Fibroblast of peridontal ligament (primary cell): ENCODE measurements around the gene PHLDA2.
A peak's percentile ranks its signal among the peaks of the same experiment; 100 is the strongest.

Experiments
- DNase-seq: peaks from one replicate; pipeline ENCODE4 v3.0.0-alpha.2; 2010; ENCODE audit errors: extremely low read depth

PHLDA2 gene

GRCh38 chr11:2928605-2929530 is at the start of gene PHLDA2:
Gene PHLDA2, minus strand, starts transcription at chr11:2929420. Its CDS starts 56 bp downstream, at chr11:2929364.
- peak; percentile 62 for DNase-seq

- DNase-seq: no peak
These were observed 47.9 kb upstream of the PHLDA2 start for GRCh38 chr11:2977113-2977512.

GRCh38 chr11:2976294-2977063 is 47.3 kb upstream of the PHLDA2 start:
- DNase-seq: no peak

- DNase-seq: peak; percentile 54
These were observed 46.4 kb upstream of the PHLDA2 start for GRCh38 chr11:2975594-2975993.

GRCh38 chr11:2974272-2974671 is 45.1 kb upstream of the PHLDA2 start:
- DNase-seq: no peak

- no peak for DNase-seq
These were observed 39.2 kb upstream of the PHLDA2 start for GRCh38 chr11:2968341-2968900.

GRCh38 chr11:2964782-2965181 is 35.6 kb upstream of the PHLDA2 start:
- no peak for DNase-seq

GRCh38 chr11:2963761-2964160 is 34.5 kb upstream of the PHLDA2 start:
- no peak for DNase-seq

- DNase-seq: no peak
These were observed 34.0 kb upstream of the PHLDA2 start for GRCh38 chr11:2963112-2963754.

GRCh38 chr11:2961080-2961479 is 31.9 kb upstream of the PHLDA2 start:
- no peak for DNase-seq

- no peak for DNase-seq
These were observed 30.9 kb upstream of the PHLDA2 start for GRCh38 chr11:2960139-2960538.

GRCh38 chr11:2958251-2958650 is 29.0 kb upstream of the PHLDA2 start:
- no peak for DNase-seq

- DNase-seq: no peak
These were observed 26.8 kb upstream of the PHLDA2 start for GRCh38 chr11:2955906-2956476.

- no peak for DNase-seq
These were observed 25.0 kb upstream of the PHLDA2 start for GRCh38 chr11:2954263-2954662.

- DNase-seq: no peak
These were observed 23.1 kb upstream of the PHLDA2 start for GRCh38 chr11:2952290-2952689.

- peak; percentile 54 for DNase-seq
These were observed 22.3 kb upstream of the PHLDA2 start for GRCh38 chr11:2951231-2952110.

GRCh38 chr11:2950825-2951224 is 21.6 kb upstream of the PHLDA2 start:
- DNase-seq: no peak

GRCh38 chr11:2949920-2950319 is 20.7 kb upstream of the PHLDA2 start:
- DNase-seq: no peak

GRCh38 chr11:2947744-2948143 is 18.5 kb upstream of the PHLDA2 start:
- DNase-seq: no peak

- no peak for DNase-seq
These were observed 16.6 kb upstream of the PHLDA2 start for GRCh38 chr11:2945757-2946287.
